Measurements from ENCODE around the gene BEGAIN.

Gene BEGAIN

GRCh38 chr14:100532906-100533655 is 54.1 kb downstream of the BEGAIN start:
- Histone ChIP-seq H3K4me1 (ENCODE audit: control insufficient read depth, low read depth, low read length) (no peaks in the 10 kb centered on the region), H3K27me3 (ENCODE audit: control insufficient read depth, insufficient read depth, low read length) (no peaks in the 10 kb centered on the region), H3K9me3 (ENCODE audit: control insufficient read depth, low read depth, low read length) (no peaks in the 10 kb centered on the region), H3K9ac (ENCODE audit: low read length) (no peak overlapping the region), H3K4me3 (ENCODE audit: low read length) (no peak overlapping the region), H3K36me3 (ENCODE audit: control insufficient read depth, low read depth, low read length) (no peaks in the 10 kb centered on the region), H3K27ac (ENCODE audit: low read length) (no peak overlapping the region)

- Histone ChIP-seq H3K9me3 (ENCODE audit: control insufficient read depth, low read depth, low read length) (no peaks in the 10 kb centered on the region), H3K27ac (ENCODE audit: low read length) (no peak overlapping the region), H3K9ac (ENCODE audit: low read length) (no peak overlapping the region), H3K27me3 (ENCODE audit: control insufficient read depth, insufficient read depth, low read length) (no peaks in the 10 kb centered on the region), H3K4me3 (ENCODE audit: low read length) (no peak overlapping the region), H3K4me1 (ENCODE audit: control insufficient read depth, low read depth, low read length) (no peaks in the 10 kb centered on the region), H3K36me3 (ENCODE audit: control insufficient read depth, low read depth, low read length) (no peaks in the 10 kb centered on the region)
Measured at GRCh38 chr14:100532154-100532861, 54.9 kb downstream of the BEGAIN start.

GRCh38 chr14:100531152-100532121 is 55.8 kb downstream of the BEGAIN start:
- H3K9me3 ChIP-seq (ENCODE audit: control insufficient read depth, low read depth, low read length): no peaks in the 10 kb centered on the region
- H3K27me3 ChIP-seq (ENCODE audit: control insufficient read depth, insufficient read depth, low read length): no peaks in the 10 kb centered on the region
- H3K4me3 ChIP-seq (ENCODE audit: low read length): no peak overlapping the region
- H3K9ac ChIP-seq (ENCODE audit: low read length): no peak overlapping the region
- H3K27ac ChIP-seq (ENCODE audit: low read length): no peak overlapping the region
- no peaks in the 10 kb centered on the region for H3K4me1 ChIP-seq (ENCODE audit: control insufficient read depth, low read depth, low read length)
- H3K36me3 ChIP-seq (ENCODE audit: control insufficient read depth, low read depth, low read length): no peaks in the 10 kb centered on the region

GRCh38 chr14:100530270-100531072 is 56.7 kb downstream of the BEGAIN start:
- Histone ChIP-seq H3K9me3 (ENCODE audit: control insufficient read depth, low read depth, low read length) (no peaks in the 10 kb centered on the region), H3K27ac (ENCODE audit: low read length) (no peak overlapping the region), H3K36me3 (ENCODE audit: control insufficient read depth, low read depth, low read length) (no peaks in the 10 kb centered on the region), H3K4me1 (ENCODE audit: control insufficient read depth, low read depth, low read length) (no peaks in the 10 kb centered on the region), H3K27me3 (ENCODE audit: control insufficient read depth, insufficient read depth, low read length) (no peaks in the 10 kb centered on the region), H3K9ac (ENCODE audit: low read length) (no peak overlapping the region), H3K4me3 (ENCODE audit: low read length) (no peak overlapping the region)

- H3K9me3 ChIP-seq (ENCODE audit: control insufficient read depth, low read depth, low read length): no peaks in the 10 kb centered on the region
- no peaks in the 10 kb centered on the region for H3K4me1 ChIP-seq (ENCODE audit: control insufficient read depth, low read depth, low read length)
- H3K27ac ChIP-seq (ENCODE audit: low read length): no peak overlapping the region
- H3K36me3 ChIP-seq (ENCODE audit: control insufficient read depth, low read depth, low read length): no peaks in the 10 kb centered on the region
- no peaks in the 10 kb centered on the region for H3K27me3 ChIP-seq (ENCODE audit: control insufficient read depth, insufficient read depth, low read length)
- no peak overlapping the region for H3K4me3 ChIP-seq (ENCODE audit: low read length)
- no peak overlapping the region for H3K9ac ChIP-seq (ENCODE audit: low read length)
Measured at GRCh38 chr14:100529561-100530031, 57.6 kb downstream of the BEGAIN start.

GRCh38 chr14:100528962-100529560 is 58.2 kb downstream of the BEGAIN start:
- Histone ChIP-seq H3K27ac (ENCODE audit: low read length) (no peak overlapping the region), H3K36me3 (ENCODE audit: control insufficient read depth, low read depth, low read length) (no peaks in the 10 kb centered on the region), H3K4me1 (ENCODE audit: control insufficient read depth, low read depth, low read length) (no peaks in the 10 kb centered on the region), H3K9ac (ENCODE audit: low read length) (no peak overlapping the region), H3K27me3 (ENCODE audit: control insufficient read depth, insufficient read depth, low read length) (no peaks in the 10 kb centered on the region), H3K4me3 (ENCODE audit: low read length) (no peak overlapping the region), H3K9me3 (ENCODE audit: control insufficient read depth, low read depth, low read length) (no peaks in the 10 kb centered on the region)

- Histone ChIP-seq H3K36me3 (ENCODE audit: control insufficient read depth, low read depth, low read length) (no peaks in the 10 kb centered on the region), H3K27ac (ENCODE audit: low read length) (no peak overlapping the region), H3K4me1 (ENCODE audit: control insufficient read depth, low read depth, low read length) (peaks cover 7% of the 10 kb centered on the region), H3K9ac (ENCODE audit: low read length) (no peak overlapping the region), H3K4me3 (ENCODE audit: low read length) (no peak overlapping the region), H3K9me3 (ENCODE audit: control insufficient read depth, low read depth, low read length) (no peaks in the 10 kb centered on the region), H3K27me3 (ENCODE audit: control insufficient read depth, insufficient read depth, low read length) (no peaks in the 10 kb centered on the region)
Measured at GRCh38 chr14:100526632-100527031, 60.6 kb downstream of the BEGAIN start.

- no peaks in the 10 kb centered on the region for H3K36me3 ChIP-seq (ENCODE audit: control insufficient read depth, low read depth, low read length)
- H3K27me3 ChIP-seq (ENCODE audit: control insufficient read depth, insufficient read depth, low read length): no peaks in the 10 kb centered on the region
- H3K27ac ChIP-seq (ENCODE audit: low read length): no peak overlapping the region
- H3K9me3 ChIP-seq (ENCODE audit: control insufficient read depth, low read depth, low read length): no peaks in the 10 kb centered on the region
- H3K4me1 ChIP-seq (ENCODE audit: control insufficient read depth, low read depth, low read length): peaks cover 7% of the 10 kb centered on the region
- no peak overlapping the region for H3K4me3 ChIP-seq (ENCODE audit: low read length)
- no peak overlapping the region for H3K9ac ChIP-seq (ENCODE audit: low read length)
Measured at GRCh38 chr14:100526057-100526456, 61.2 kb downstream of the BEGAIN start.

GRCh38 chr14:100525615-100526014 is 61.6 kb downstream of the BEGAIN start:
- H3K9me3 ChIP-seq (ENCODE audit: control insufficient read depth, low read depth, low read length): no peaks in the 10 kb centered on the region
- peaks cover 7% of the 10 kb centered on the region for H3K4me1 ChIP-seq (ENCODE audit: control insufficient read depth, low read depth, low read length)
- no peak overlapping the region for H3K9ac ChIP-seq (ENCODE audit: low read length)
- no peaks in the 10 kb centered on the region for H3K36me3 ChIP-seq (ENCODE audit: control insufficient read depth, low read depth, low read length)
- H3K4me3 ChIP-seq (ENCODE audit: low read length): no peak overlapping the region
- no peak overlapping the region for H3K27ac ChIP-seq (ENCODE audit: low read length)
- H3K27me3 ChIP-seq (ENCODE audit: control insufficient read depth, insufficient read depth, low read length): no peaks in the 10 kb centered on the region

- H3K36me3 ChIP-seq (ENCODE audit: control insufficient read depth, low read depth, low read length): no peaks in the 10 kb centered on the region
- H3K9ac ChIP-seq (ENCODE audit: low read length): no peak overlapping the region
- no peaks in the 10 kb centered on the region for H3K9me3 ChIP-seq (ENCODE audit: control insufficient read depth, low read depth, low read length)
- no peak overlapping the region for H3K4me3 ChIP-seq (ENCODE audit: low read length)
- H3K27me3 ChIP-seq (ENCODE audit: control insufficient read depth, insufficient read depth, low read length): no peaks in the 10 kb centered on the region
- H3K27ac ChIP-seq (ENCODE audit: low read length): no peak overlapping the region
- H3K4me1 ChIP-seq (ENCODE audit: control insufficient read depth, low read depth, low read length): peaks cover 7% of the 10 kb centered on the region
Measured at GRCh38 chr14:100524933-100525243, 62.3 kb downstream of the BEGAIN start.
